ENCODE measurements around the gene ANTXRL.

- no peak for TF ChIP-seq CTCF (IDR thresholded peaks at IDR 0.05; ENCODE audit: poor library complexity)
- no peak for TF ChIP-seq EZH2phosphoT487 (IDR thresholded peaks at IDR 0.05; ENCODE audit: low read depth, severe bottlenecking, unreplicated experiment)
- TF ChIP-seq EZH2 (IDR thresholded peaks at IDR 0.05; ENCODE audit: borderline replicate concordance), result no peak
These were observed at the start of gene ANTXRL for GRCh38 chr10:46286991-46287693.
